OCI-LY7 (cell line): Measurements from ENCODE around the gene TM9SF4. TPM values are rescaled to one million over a fixed set of nuclear protein-coding genes. Genes with fewer than 3 reads are reported as not detected.

Experiments used
- BruUV-seq: library from RNA; stranded (reverse); fragments of 400-500 nt; replicated peaks from 2 replicates; lab custom pipeline; 2021; lab: Mats Ljungman, UMichigan
- CTCF ChIA-PET: fragments of 300-600 bp; sonication (Branson Sonifier 250); formaldehyde crosslinking; loops from one replicate; lab custom pipeline; 2022; ENCODE audit warnings: antibody characterized with exemption; ENCODE audit not compliant: unreplicated experiment; lab: Charles Lee
- POLR2A ChIA-PET: fragments of 300-600 bp; sonication (Branson Sonifier 250); formaldehyde crosslinking; loops from one replicate; lab custom pipeline; 2022; ENCODE audit warnings: antibody characterized with exemption; lab: Charles Lee
- DNase-seq: peaks from one replicate; pipeline ENCODE4 v3.0.0-alpha.2; 2015; ENCODE audit warnings: low spot score
- H2AFZ ChIP-seq: fragments of 200-600 bp; sonication (generic), shearing (Covaris generic); 2 replicates; pipeline ENCODE4 v1.6.1; 2014; ENCODE audit warnings: mild to moderate bottlenecking, antibody characterized with exemption, low read length, moderate library complexity
- H3K27ac ChIP-seq: fragments of 200-600 bp; sonication (generic); 2 replicates; pipeline ENCODE4 v1.5.1; 2014; ENCODE audit warnings: mixed run types, low read depth, mild to moderate bottlenecking, moderate library complexity, low read length, inconsistent platforms; ENCODE audit not compliant: poor library complexity, severe bottlenecking
- H3K36me3 ChIP-seq: fragments of 200-600 bp; sonication (generic); 2 replicates; pipeline ENCODE4 v1.6.1; 2014; ENCODE audit warnings: mild to moderate bottlenecking, antibody characterized with exemption, low read length, moderate library complexity, mixed read lengths; ENCODE audit not compliant: insufficient read depth
- H3K4me1 ChIP-seq: fragments of 200-600 bp; sonication (generic); 2 replicates; pipeline ENCODE4 v1.5.1; 2014; ENCODE audit warnings: mild to moderate bottlenecking, low read length; ENCODE audit not compliant: insufficient read depth, poor library complexity, severe bottlenecking
- H3K4me2 ChIP-seq: fragments of 200-600 bp; sonication (generic); 2 replicates; pipeline ENCODE4 v1.6.1; 2014; ENCODE audit warnings: mild to moderate bottlenecking, low read length
- H3K4me3 ChIP-seq: fragments of 200-600 bp; sonication (generic); 2 replicates; pipeline ENCODE4 v1.5.1; 2014; ENCODE audit warnings: mild to moderate bottlenecking, low read depth, low read length; ENCODE audit not compliant: poor library complexity, severe bottlenecking
- H3K79me2 ChIP-seq: fragments of 200-600 bp; sonication (generic); 2 replicates; pipeline ENCODE4 v1.6.1; 2016; ENCODE audit warnings: low read depth, mild to moderate bottlenecking, low read length, moderate library complexity, mixed read lengths; ENCODE audit not compliant: insufficient read depth
- H3K9me2 ChIP-seq: fragments of 200-600 bp; sonication (generic); 2 replicates; pipeline ENCODE4 v1.6.1; 2016; ENCODE audit warnings: mild to moderate bottlenecking, low read length, mixed read lengths; ENCODE audit not compliant: insufficient read depth
- H3K9me3 ChIP-seq: fragments of 200-600 bp; sonication (generic); 2 replicates; pipeline ENCODE4 v1.6.1; 2014; ENCODE audit warnings: mild to moderate bottlenecking, mixed run types, low read length, mixed read lengths
- H4K20me1 ChIP-seq: fragments of 200-600 bp; sonication (generic); 2 replicates; pipeline ENCODE4 v1.6.1; 2014; ENCODE audit warnings: mild to moderate bottlenecking, antibody characterized with exemption, low read length, moderate library complexity, mixed read lengths; ENCODE audit not compliant: insufficient read depth
- CTCF ChIP-seq: fragments of 200-600 bp; sonication (generic); conservative IDR thresholded peaks from 2 replicates; pipeline ENCODE4 v1.5.1; 2014; ENCODE audit warnings: mild to moderate bottlenecking, antibody characterized with exemption, low read length, moderate library complexity, mixed read lengths
- EZH2phosphoT487 ChIP-seq: fragments of 200-600 bp; sonication (generic); IDR thresholded peaks from 2 replicates; pipeline ENCODE4 v1.6.1; 2018; ENCODE audit warnings: low read depth, borderline replicate concordance, mild to moderate bottlenecking, mixed run types, antibody characterized with exemption, low read length, moderate library complexity, mixed read lengths
- intact Hi-C: fragments of 100-400 bp; cut with micrococcal nuclease; formaldehyde crosslinking; loops from one replicate; pipeline ENCODE4 v1.10.0; 2022; ENCODE audit not compliant: unreplicated experiment
- total RNA-seq, 2 experiments: library from RNA; depleted of rRNA in 1 of 2; stranded (reverse); fragments of >200 nt in 1 of 2; shearing (Covaris generic) in 1 of 2; gene quantifications; 2 replicates each; pipeline ENCODE4 v1.2.3, GENCODE V29; 2014 to 2022

The TM9SF4 gene
- total RNA-seq, 2 experiments from 2014 or later = 20.8 to 38.9 TPM

- Histone ChIP-seq H3K79me2 (no peaks in the 10 kb centered on the region), H3K4me2 (no peak overlapping the region), H4K20me1 (no peaks in the 10 kb centered on the region), H3K27ac (no peak overlapping the region), H3K4me1 (peaks cover 19% of the 10 kb centered on the region), H3K36me3 (no peaks in the 10 kb centered on the region), H3K9me3 (no peaks in the 10 kb centered on the region), H3K4me3 (no peak overlapping the region), H2AFZ (no peak overlapping the region), H3K9me2 (no peaks in the 10 kb centered on the region)
- DNase-seq = no peak
- intact Hi-C loops = no loop called here
- POLR2A ChIA-PET = interaction anchor here (1.0 to 1.8 kb wide), 2 partner anchors 47 to 53 kb away, joined by 4 to 8 read pairs; no protein-coding TSS in a partner anchor
- CTCF ChIA-PET = interaction anchor here (0.6 to 1.0 kb wide), 3 partner anchors 47 to 236 kb away, joined by 3 to 4 read pairs (median 3); no protein-coding TSS in a partner anchor
- BruUV-seq = no TSS peak
- TF ChIP-seq EZH2phosphoT487 (no peak), CTCF (no peak)
Observed at GRCh38 chr20:32088759-32089158, 20.8 kb upstream of the TM9SF4 start.

- H4K20me1 ChIP-seq = no peaks in the 10 kb centered on the region
- no peak overlapping the region for H3K27ac ChIP-seq
- TF ChIP-seq CTCF (no peak), EZH2phosphoT487 (no peak)
- H3K4me1 ChIP-seq = peaks cover 19% of the 10 kb centered on the region
- CTCF ChIA-PET = interaction anchor here (1.0 to 3.0 kb wide), 3 partner anchors 11 to 55 kb away, joined by 3 to 40 read pairs (median 4); no protein-coding TSS in a partner anchor
- no peak overlapping the region for H3K4me2 ChIP-seq
- no peaks in the 10 kb centered on the region for H3K9me2 ChIP-seq
- POLR2A ChIA-PET = interaction anchor here (0.6 to 3.5 kb wide), 7 partner anchors 7 to 194 kb away, joined by 3 to 34 read pairs (median 4); partner anchors contain the start of gene TM9SF4
- no peak overlapping the region for H2AFZ ChIP-seq
- intact Hi-C loops = loop anchor here (1.0 kb wide), 1 partner anchor 49 kb away; no protein-coding TSS in a partner anchor
- no TSS peak for BruUV-seq
- no peak overlapping the region for H3K4me3 ChIP-seq
- DNase-seq = no peak
- H3K79me2 ChIP-seq = no peaks in the 10 kb centered on the region
- no peaks in the 10 kb centered on the region for H3K9me3 ChIP-seq
- no peaks in the 10 kb centered on the region for H3K36me3 ChIP-seq
Observed at GRCh38 chr20:32089637-32090362, 19.7 kb upstream of the TM9SF4 start.
